GM21360 (cell line): ENCODE data around the gene DYNC1LI2.
"Not testable (repeated sequence)": the region's sequence is repeated elsewhere in the genome, so short reads cannot be mapped to it uniquely, and the experiment has no call there.

Experiments used
- ATAC-seq: cut with Tn5 transposase; IDR thresholded peaks from one replicate; pipeline ENCODE4 v1.9.1; 2021; ENCODE audit warnings: mild to moderate bottlenecking, moderate library complexity; ENCODE audit not compliant: unreplicated experiment

The DYNC1LI2 gene

DNA sequence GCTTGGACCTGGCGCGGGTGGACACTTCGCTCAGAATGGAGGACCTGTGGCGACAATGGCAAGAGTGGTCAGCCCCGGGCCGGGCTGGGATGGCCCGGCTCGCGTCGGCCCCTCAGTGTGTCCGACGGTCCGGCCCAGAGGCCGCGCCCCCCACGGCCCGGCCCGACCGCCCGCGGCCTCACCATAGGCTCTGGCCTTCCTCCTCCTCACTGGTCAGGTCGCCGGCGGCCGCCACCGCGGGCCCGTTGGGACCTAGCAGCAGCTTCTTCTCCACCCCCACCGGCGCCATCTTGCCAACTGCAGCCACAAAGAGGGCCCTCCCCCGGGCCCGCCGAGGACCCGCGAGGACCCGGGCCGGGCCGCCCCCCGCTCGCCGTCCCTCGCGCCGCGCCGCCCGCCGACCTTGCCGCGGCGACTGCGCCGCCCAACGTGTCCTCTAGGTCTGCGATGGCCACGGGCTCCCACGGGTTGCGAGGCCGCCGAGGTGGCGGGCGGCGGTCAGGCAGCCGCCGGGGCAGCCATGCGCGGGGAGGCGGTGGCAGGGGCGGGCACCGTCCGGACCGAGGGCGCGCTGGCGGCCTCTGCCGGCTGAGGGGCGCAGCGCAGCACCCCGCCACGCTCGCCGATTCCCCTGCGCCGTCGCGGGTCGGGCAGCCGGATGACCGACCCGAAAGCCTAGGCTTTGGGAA lies at the start of gene DYNC1LI2:
DYNC1LI2 (minus strand) TSS at position 307 of the 689 bp plus-strand sequence; CDS start at position 289, 18 bp downstream.
- peak; percentile 81 for ATAC-seq

GRCh38 chr16:66800856-66801255 lies 49.4 kb upstream of the DYNC1LI2 start:
- ATAC-seq = no peak

DNA sequence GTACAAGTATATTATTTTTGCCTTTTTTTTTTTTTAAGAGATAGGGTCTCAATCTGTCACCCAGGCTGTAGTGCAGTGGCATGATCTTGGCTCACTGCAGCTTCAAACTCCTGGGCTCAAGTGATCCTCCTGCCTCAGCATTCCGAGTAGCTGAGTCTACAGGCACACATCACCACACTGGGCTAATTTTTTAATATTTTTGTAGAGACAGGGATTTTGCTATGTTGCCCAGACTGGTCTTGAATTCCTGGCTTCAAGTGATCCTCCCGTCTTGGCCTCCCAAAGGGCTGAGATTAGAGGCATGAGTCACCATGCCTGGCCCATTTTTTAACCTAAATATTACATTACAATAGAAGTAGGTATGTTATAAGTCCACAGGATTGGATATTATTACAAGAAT lies 46.8 kb upstream of the DYNC1LI2 start:
- ATAC-seq = no peak

DNA sequence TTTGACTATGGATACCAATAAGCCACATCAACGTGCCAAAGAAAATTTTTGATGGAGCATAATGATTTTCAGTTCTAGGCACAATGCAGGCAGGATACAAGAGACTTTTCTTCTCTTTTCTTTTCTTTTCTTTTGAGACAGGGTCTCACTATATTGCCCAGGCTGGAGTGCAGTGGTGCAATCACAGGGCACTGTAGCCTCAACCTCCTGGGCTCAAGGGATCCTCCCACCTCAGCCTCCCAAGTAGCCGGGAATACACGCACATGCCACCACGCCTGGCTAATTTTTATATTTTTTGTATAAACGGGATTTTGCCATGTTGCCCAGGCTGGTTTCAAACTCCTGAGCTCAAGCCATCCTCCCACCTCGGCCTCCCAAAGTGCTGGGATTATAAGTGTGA lies 42.6 kb upstream of the DYNC1LI2 start:
- not testable (repeated sequence) for ATAC-seq

- no peak for ATAC-seq
Observed at GRCh38 chr16:66790130-66790733, 38.8 kb upstream of the DYNC1LI2 start.

- ATAC-seq = no peak
Observed at GRCh38 chr16:66787427-66787826, 36.0 kb upstream of the DYNC1LI2 start.

DNA sequence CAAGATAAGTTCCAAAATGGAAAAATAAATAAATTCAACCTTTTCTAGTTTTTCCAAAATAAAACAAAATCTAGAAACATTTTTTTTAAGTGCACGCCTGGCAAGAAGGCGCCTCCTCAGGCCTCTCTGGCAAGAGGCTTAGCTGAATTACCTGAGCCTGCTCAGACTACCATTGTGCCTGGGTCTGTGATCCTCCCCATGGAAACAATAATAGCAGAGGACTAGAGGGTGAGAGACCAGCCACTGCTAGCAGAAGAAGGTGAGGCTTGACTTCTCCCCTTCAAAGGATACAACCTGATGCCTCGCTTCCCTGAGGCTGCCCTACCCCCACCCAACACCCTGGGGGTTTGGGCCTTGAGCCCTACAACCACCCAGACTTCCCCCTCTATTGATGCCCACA lies 35.1 kb upstream of the DYNC1LI2 start:
- no peak for ATAC-seq

GRCh38 chr16:66776457-66776856 lies 25.0 kb upstream of the DYNC1LI2 start:
- no peak for ATAC-seq

GRCh38 chr16:66774981-66775380 lies 23.6 kb upstream of the DYNC1LI2 start:
- ATAC-seq = no peak

DNA sequence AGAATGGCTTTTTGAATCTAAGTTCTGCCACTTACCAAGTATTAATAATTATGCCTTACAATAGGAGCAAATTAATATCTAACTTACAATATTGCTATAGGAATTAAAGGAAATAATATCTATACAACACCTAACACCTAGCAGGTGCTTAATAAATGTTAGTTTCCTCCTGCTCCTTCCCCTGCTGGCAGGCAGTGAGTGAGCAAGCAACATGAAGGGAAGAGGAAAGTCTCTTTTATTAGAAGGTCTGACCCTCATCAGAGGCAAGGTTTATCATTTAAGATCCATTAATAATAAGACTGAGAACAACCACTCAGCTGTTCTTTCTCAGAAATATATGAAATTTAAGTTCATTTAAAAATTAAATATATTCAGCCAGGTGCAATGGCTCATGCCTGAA lies 6.7 kb upstream of the DYNC1LI2 start:
- ATAC-seq = no peak

DNA sequence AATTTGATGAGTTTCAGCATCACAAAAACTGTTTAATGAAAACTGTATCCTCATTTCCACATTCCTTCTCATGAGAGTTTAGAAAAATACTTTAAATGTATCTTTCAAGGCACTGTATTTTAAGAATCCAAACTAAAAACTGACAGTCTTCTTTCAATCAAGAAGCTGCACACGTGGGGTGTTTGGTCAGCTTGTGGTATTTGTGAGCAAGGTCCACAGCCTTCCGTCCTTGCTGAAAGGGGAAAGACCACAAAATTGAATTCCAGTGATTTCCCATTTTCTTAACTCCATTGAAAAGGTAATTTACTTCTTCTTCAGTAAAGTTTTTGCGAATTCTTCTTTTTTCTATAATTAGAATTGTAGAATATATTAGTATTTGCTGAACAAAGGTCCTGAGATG lies 3.4 kb upstream of the DYNC1LI2 start:
- no peak for ATAC-seq

- ATAC-seq = no peak
Observed at GRCh38 chr16:66754211-66754610, 2.8 kb upstream of the DYNC1LI2 start.

DNA sequence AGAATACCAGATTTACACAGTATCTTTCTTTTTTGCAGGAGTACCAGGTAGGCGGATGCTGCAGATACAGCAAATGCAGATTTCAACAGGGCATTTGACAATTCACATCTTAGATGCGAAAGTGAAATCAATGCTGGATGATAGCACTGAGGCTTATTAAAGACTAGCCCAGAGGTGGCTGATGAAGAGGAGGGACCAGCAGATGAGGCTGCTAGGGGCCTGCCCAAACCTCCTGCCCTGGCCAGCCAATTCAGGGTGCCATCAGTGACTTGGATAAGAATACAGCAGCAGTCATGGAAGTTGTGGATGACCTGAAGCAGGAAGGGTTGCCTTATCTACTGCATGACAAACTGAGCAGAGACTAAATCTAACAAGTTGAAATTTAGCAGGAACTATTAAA lies 1.5 kb upstream of the DYNC1LI2 start:
- no peak for ATAC-seq

DNA sequence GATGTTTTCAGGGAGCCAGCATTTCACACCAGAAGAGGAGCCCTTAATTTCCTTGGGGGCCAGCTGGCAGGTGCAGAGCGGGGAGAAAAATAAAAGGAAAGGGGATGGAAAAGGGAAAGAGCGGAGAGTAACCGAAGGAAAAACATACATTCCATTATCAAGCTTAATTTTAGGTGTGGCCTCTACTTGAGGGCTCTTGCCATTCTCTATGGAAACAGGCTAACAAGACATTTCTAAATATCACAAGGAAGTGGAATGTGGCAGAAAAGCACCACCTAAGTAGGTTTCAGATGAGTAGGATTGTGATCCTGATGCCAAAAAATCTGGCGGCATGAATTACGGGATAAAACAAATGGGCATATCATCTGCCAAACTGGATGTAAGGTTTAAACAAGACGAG lies 970 bp upstream of the DYNC1LI2 start:
- no peak for ATAC-seq

GRCh38 chr16:66751992-66752322 lies 548 bp upstream of the DYNC1LI2 start:
- ATAC-seq = no peak

GRCh38 chr16:66751053-66751302 lies 431 bp downstream of the DYNC1LI2 start:
- ATAC-seq = peak; percentile 8

- ATAC-seq = no peak
Observed at GRCh38 chr16:66750279-66751052, 943 bp downstream of the DYNC1LI2 start.

DNA sequence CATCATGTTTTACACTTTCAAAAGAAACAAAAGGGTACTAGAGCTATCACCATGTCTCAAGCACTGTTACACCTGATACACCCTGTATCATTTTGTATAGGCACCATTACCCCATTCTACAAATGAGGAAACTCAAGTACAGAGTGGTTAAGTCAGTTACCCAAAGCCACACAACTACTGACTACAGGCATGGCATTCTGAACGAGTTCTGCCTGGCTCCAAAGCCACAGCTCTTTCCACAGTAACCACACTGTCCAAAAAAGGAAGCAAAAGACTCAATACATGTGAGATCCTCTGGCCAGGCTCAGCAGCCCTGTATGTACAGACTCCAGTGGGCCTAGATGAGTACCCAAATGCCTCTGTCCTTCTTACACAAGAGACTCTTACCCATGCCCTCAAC lies 4.7 kb downstream of the DYNC1LI2 start:
- no peak for ATAC-seq

GRCh38 chr16:66746048-66746447 lies 5.4 kb downstream of the DYNC1LI2 start:
- ATAC-seq = no peak

GRCh38 chr16:66741950-66742808 lies 9.2 kb downstream of the DYNC1LI2 start:
- ATAC-seq = no peak

DNA sequence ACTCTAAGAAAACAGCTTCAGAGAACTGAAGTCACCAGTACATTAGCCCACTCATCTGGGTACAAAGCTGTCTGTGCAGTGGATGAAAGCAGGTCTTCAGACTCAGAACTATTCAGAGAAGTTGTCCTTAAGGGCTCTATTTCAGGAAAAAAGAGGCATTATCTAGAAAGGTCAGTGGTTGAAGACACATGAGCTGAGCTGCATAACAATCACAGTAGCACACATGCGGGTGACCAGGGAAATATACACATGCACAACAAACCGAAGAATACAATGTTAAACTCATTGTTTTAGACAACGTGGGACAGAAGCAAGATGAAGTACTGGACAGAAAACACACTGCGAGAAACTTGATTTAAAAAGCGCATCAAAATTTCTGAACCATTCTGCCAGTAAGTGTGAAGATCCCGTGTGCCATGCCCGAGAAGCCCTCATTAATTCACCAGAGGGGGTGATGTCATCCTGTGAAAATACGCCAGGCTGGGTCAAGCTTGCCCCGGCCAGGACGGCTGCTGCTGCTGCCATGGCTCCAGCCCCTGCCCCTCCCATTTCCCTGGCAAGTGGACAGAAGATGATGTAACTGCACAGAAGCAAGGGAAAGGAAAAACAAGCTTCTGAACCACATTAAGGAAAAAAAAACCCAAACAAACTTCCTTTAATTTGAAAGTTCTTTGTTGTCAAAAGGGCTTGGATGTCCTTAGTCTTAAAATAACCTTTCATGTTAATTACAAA lies 10.1 kb downstream of the DYNC1LI2 start:
- ATAC-seq = no peak
